HCT116 (cell line): ENCODE results near the gene FKBP5. TPM values are rescaled to one million over a fixed set of nuclear protein-coding genes. Genes with fewer than 3 reads are reported as not detected.

Experiments used
- ATAC-seq: fragments of 200-7000 bp; cut with Tn5 transposase; 2 replicates; pipeline ENCODE4 v1.9.1; 2020; ENCODE audit warnings: mild to moderate bottlenecking, moderate library complexity
- BruUV-seq: library from RNA; stranded (reverse); fragments of 400-500 nt; replicated peaks from 2 replicates; lab custom pipeline; 2021; lab: Mats Ljungman, UMichigan
- CTCF ChIA-PET: fragments of 300-600 bp; sonication (Branson Sonifier 250); formaldehyde crosslinking; loops from one replicate; lab custom pipeline; 2021; ENCODE audit warnings: antibody characterized with exemption; lab: Charles Lee
- POLR2A ChIA-PET: fragments of 300-600, 350-600 bp; sonication (Branson Sonifier 250); formaldehyde crosslinking; loops from one replicate; lab custom pipeline; 2021; ENCODE audit warnings: antibody characterized with exemption; lab: Charles Lee
- RAD21 ChIA-PET, 2 experiments: fragments of 300-600 bp; sonication (Branson Sonifier 250); formaldehyde crosslinking; loops; one replicate each; lab custom pipeline; 2023; ENCODE audit warnings: low total read pairs in 2 of 2; ENCODE audit not compliant: uncharacterized antibody in 2 of 2, unreplicated experiment in 2 of 2, low non-redundant PET in 1 of 2; lab: Charles Lee
- DNase-seq: peaks from one replicate; pipeline ENCODE4 v3.0.0-alpha.2; 2010; ENCODE audit warnings: low read depth, low spot score
- H2AFZ ChIP-seq: fragments of 200-600 bp; shearing (Covaris generic), sonication (generic); 2 replicates; pipeline ENCODE4 v1.6.1; 2017; ENCODE audit warnings: low read depth, mixed run types, mixed read lengths, antibody characterized with exemption, low read length; ENCODE audit not compliant: poor library complexity, severe bottlenecking
- H3K27ac ChIP-seq: 2 replicates; pipeline ENCODE4 v1.5.1; 2012; ENCODE audit warnings: low read depth, low read length
- H3K27me3 ChIP-seq: fragments of 200-600 bp; sonication (generic); 2 replicates; pipeline ENCODE4 v1.6.1; 2016; ENCODE audit warnings: mixed run types, low read length, mixed read lengths; ENCODE audit not compliant: insufficient read depth
- H3K36me3 ChIP-seq, 2 experiments: fragments of 200-500 bp in 1 of 2; fragments of 200-600 bp in 1 of 2; sonication (Bioruptor generic) in 1 of 2; sonication (generic) in 1 of 2; 2 replicates each; pipeline versions ENCODE4 v1.5.1 to v1.6.1; 2014 to 2016; ENCODE audit warnings: low read length in 2 of 2, inconsistent platforms in 1 of 2, mixed read lengths in 1 of 2, mixed run types in 1 of 2; ENCODE audit not compliant: insufficient read depth in 2 of 2, control insufficient read depth in 1 of 2
- H3K4me1 ChIP-seq, 2 experiments: fragments of 200-600 bp in 1 of 2; sonication (generic) in 1 of 2; 2 replicates each; pipeline versions ENCODE4 v1.5.1 to v1.6.1; 2012 to 2017; ENCODE audit warnings: low read length in 2 of 2, inconsistent platforms in 1 of 2, mild to moderate bottlenecking in 1 of 2, mixed read lengths in 1 of 2, mixed run types in 1 of 2, moderate library complexity in 1 of 2; ENCODE audit not compliant: insufficient read depth in 2 of 2, control insufficient read depth in 1 of 2
- H3K4me2 ChIP-seq: fragments of 200-600 bp; sonication (generic); 2 replicates; pipeline ENCODE4 v1.6.1; 2017; ENCODE audit warnings: mixed run types, low read length, mixed read lengths
- H3K4me3 ChIP-seq, 2 experiments: fragments of 200-600 bp in 1 of 2; sonication (generic) in 1 of 2; replicated peaks in 1 of 2; 2 replicates each; pipeline ENCODE4 v1.5.1; 2011 to 2016; ENCODE audit warnings: low read length in 2 of 2, control low read depth in 1 of 2, low read depth in 1 of 2, mild to moderate bottlenecking in 1 of 2, mixed read lengths in 1 of 2, mixed run types in 1 of 2
- H3K79me2 ChIP-seq: fragments of 200-600 bp; sonication (generic); 2 replicates; pipeline ENCODE4 v1.6.1; 2017; ENCODE audit warnings: mild to moderate bottlenecking, mixed run types, low read length, moderate library complexity, mixed read lengths; ENCODE audit not compliant: insufficient read depth
- H3K9ac ChIP-seq: fragments of 200-600 bp; sonication (generic); 2 replicates; pipeline ENCODE4 v1.6.1; 2016; ENCODE audit warnings: low read length, mixed read lengths
- H3K9me2 ChIP-seq: fragments of 200-600 bp; sonication (generic), shearing (Covaris generic); 2 replicates; pipeline ENCODE4 v1.6.1; 2017; ENCODE audit warnings: mixed run types, mild to moderate bottlenecking, moderate library complexity; ENCODE audit not compliant: insufficient read depth
- H3K9me3 ChIP-seq, 2 experiments: fragments of 200-500 bp in 1 of 2; fragments of 200-600 bp in 1 of 2; sonication (Bioruptor generic) in 1 of 2; sonication (generic) in 1 of 2; 2 replicates each; pipeline ENCODE4 v1.6.1; 2014 to 2017; ENCODE audit warnings: low read length in 2 of 2, mixed read lengths in 2 of 2, inconsistent platforms in 1 of 2, low read depth in 1 of 2, mild to moderate bottlenecking in 1 of 2, mixed run types in 1 of 2, moderate library complexity in 1 of 2; ENCODE audit not compliant: control insufficient read depth in 1 of 2, insufficient read depth in 1 of 2
- H4K20me1 ChIP-seq: fragments of 200-600 bp; sonication (generic), shearing (Covaris generic); 2 replicates; pipeline ENCODE4 v1.6.1; 2017; ENCODE audit warnings: mixed run types, mild to moderate bottlenecking, moderate library complexity; ENCODE audit not compliant: insufficient read depth
- CEBPB ChIP-seq: IDR thresholded peaks from 2 replicates; pipeline ENCODE4 v1.6.1; 2012; ENCODE audit warnings: low read depth
- EZH2 ChIP-seq: fragments of 200-600 bp; sonication (generic); IDR thresholded peaks from 2 replicates; pipeline ENCODE4 v1.6.1; 2017; ENCODE audit warnings: antibody characterized with exemption, mixed run types
- JUND ChIP-seq: IDR thresholded peaks from 2 replicates; pipeline ENCODE4 v1.6.1; 2012
- POLR2A ChIP-seq: IDR thresholded peaks from 2 replicates; pipeline ENCODE4 v1.7.0; 2011; ENCODE audit warnings: borderline replicate concordance; ENCODE audit not compliant: insufficient read depth, insufficient read length; ENCODE audit errors: extremely low read depth
- POLR2AphosphoS5 ChIP-seq: IDR thresholded peaks from 2 replicates; pipeline ENCODE4 v1.6.1; 2011; ENCODE audit warnings: mild to moderate bottlenecking, low read depth, low read length, moderate library complexity
- SRF ChIP-seq: IDR thresholded peaks from 2 replicates; pipeline ENCODE4 v1.6.1; 2012; ENCODE audit warnings: low read depth
- intact Hi-C: fragments of 100-400 bp; cut with micrococcal nuclease; formaldehyde crosslinking; loops from 2 replicates; pipeline ENCODE4 v1.10.0; 2022
- total RNA-seq: library from RNA; stranded (reverse); gene quantifications from one replicate; pipeline ENCODE4 v1.2.1, GENCODE V29; 2021; ENCODE audit not compliant: unreplicated experiment
- TF ChIP-seq, protein P1 (sequence below): IDR thresholded peaks from 2 replicates; pipeline ENCODE4 v1.6.1; 2012
- TF ChIP-seq, protein P2 (sequence below), 3 experiments: fragments of 200-600 bp in 1 of 3; sonication (generic) in 1 of 3; IDR thresholded peaks in 2 of 3; conservative IDR thresholded peaks in 1 of 3; 2 replicates each; pipeline ENCODE4 v1.5.1; 2012 to 2017; ENCODE audit warnings: low read depth in 2 of 3, low read length in 2 of 3, antibody characterized with exemption in 1 of 3, borderline replicate concordance in 1 of 3, control low read depth in 1 of 3, mild to moderate bottlenecking in 1 of 3, mixed read lengths in 1 of 3, mixed run types in 1 of 3, moderate library complexity in 1 of 3; ENCODE audit not compliant: insufficient read depth in 1 of 3
- TF ChIP-seq, protein P3 (sequence below): IDR thresholded peaks from 2 replicates; pipeline ENCODE4 v1.6.1; 2011; ENCODE audit warnings: mild to moderate bottlenecking, low read length, moderate library complexity; ENCODE audit not compliant: insufficient replicate concordance; ENCODE audit errors: extremely low read depth

The FKBP5 gene
- total RNA-seq, 1 experiment from 2014 or later = 50.3 TPM

DNA sequence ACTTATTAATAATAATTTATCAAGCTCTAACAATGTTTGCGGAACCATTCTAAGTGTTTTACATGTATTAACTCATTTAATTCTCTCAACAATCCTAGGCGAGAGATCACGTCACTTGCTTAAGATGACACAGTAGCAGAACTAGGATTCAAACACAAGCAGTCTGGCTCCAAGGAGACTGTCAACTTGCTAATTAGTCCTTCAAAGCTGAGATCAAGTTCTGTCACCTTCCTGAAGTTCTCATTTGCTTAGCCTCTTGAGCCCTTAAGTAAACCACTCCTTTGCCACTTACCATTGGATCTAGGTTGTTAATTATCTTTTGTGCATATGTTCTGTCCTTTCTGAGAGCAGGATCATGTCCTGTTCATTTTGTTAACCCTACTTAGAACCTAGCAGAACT lies 14.1 kb downstream of the FKBP5 start:
- ATAC-seq (no peak), DNase-seq (no peak)
- no peaks in the 10 kb centered on the region for H3K9me2 ChIP-seq
- POLR2A ChIA-PET = no interaction called here
- no peak overlapping the region for H3K9ac ChIP-seq
- H3K4me3 ChIP-seq = no peak overlapping the region
- no peaks in the 10 kb centered on the region for H3K36me3 ChIP-seq
- no TSS peak for BruUV-seq
- no peak overlapping the region for H2AFZ ChIP-seq
- peaks cover 8 to 9% of the 10 kb centered on the region in 2 experiments; a peak in 2 of 4 replicates for H3K4me1 ChIP-seq
- peaks cover 6% of the 10 kb centered on the region; the same call in 1 of the 2 replicates for H4K20me1 ChIP-seq
- intact Hi-C loops = no loop called here
- no peaks in the 10 kb centered on the region for H3K27me3 ChIP-seq
- no peak overlapping the region for H3K27ac ChIP-seq
- no peaks in the 10 kb centered on the region for H3K9me3 ChIP-seq
- CTCF ChIA-PET = interaction anchor here (1.0 kb wide), 1 partner anchor 62 kb away, joined by 4 read pairs; the partner anchor contains the start of gene ARMC12
- RAD21 ChIA-PET = no interaction called here
- TF ChIP-seq POLR2AphosphoS5 (no peak), JUND (no peak), SRF (no peak), POLR2A (no peak), CEBPB (no peak), EZH2 (no peak)
- TF ChIP-seq, protein P1, sequence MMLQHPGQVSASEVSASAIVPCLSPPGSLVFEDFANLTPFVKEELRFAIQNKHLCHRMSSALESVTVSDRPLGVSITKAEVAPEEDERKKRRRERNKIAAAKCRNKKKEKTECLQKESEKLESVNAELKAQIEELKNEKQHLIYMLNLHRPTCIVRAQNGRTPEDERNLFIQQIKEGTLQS = no peak
- TF ChIP-seq, protein P2, sequence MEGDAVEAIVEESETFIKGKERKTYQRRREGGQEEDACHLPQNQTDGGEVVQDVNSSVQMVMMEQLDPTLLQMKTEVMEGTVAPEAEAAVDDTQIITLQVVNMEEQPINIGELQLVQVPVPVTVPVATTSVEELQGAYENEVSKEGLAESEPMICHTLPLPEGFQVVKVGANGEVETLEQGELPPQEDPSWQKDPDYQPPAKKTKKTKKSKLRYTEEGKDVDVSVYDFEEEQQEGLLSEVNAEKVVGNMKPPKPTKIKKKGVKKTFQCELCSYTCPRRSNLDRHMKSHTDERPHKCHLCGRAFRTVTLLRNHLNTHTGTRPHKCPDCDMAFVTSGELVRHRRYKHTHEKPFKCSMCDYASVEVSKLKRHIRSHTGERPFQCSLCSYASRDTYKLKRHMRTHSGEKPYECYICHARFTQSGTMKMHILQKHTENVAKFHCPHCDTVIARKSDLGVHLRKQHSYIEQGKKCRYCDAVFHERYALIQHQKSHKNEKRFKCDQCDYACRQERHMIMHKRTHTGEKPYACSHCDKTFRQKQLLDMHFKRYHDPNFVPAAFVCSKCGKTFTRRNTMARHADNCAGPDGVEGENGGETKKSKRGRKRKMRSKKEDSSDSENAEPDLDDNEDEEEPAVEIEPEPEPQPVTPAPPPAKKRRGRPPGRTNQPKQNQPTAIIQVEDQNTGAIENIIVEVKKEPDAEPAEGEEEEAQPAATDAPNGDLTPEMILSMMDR (IDR thresholded peaks at IDR 0.05 in 2 of 3, conservative IDR thresholded peaks at IDR 0.05 in 1 of 3; ENCODE audit: borderline replicate concordance in 1 of 3, insufficient read depth in 1 of 3, low read depth in 2 of 3, low read length in 2 of 3) = no peak
- TF ChIP-seq, protein P3, sequence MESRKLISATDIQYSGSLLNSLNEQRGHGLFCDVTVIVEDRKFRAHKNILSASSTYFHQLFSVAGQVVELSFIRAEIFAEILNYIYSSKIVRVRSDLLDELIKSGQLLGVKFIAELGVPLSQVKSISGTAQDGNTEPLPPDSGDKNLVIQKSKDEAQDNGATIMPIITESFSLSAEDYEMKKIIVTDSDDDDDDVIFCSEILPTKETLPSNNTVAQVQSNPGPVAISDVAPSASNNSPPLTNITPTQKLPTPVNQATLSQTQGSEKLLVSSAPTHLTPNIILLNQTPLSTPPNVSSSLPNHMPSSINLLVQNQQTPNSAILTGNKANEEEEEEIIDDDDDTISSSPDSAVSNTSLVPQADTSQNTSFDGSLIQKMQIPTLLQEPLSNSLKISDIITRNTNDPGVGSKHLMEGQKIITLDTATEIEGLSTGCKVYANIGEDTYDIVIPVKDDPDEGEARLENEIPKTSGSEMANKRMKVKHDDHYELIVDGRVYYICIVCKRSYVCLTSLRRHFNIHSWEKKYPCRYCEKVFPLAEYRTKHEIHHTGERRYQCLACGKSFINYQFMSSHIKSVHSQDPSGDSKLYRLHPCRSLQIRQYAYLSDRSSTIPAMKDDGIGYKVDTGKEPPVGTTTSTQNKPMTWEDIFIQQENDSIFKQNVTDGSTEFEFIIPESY = no peak
- H3K4me2 ChIP-seq = no peak overlapping the region
- peaks cover 91% of the 10 kb centered on the region for H3K79me2 ChIP-seq
